C4-2B (cell line): ENCODE results near the gene C4orf50.

Experiments
- H3K27ac ChIP-seq: fragments of 450-650 bp; 2 replicates; pipeline ENCODE4 v1.5.1; 2017
- ZFX ChIP-seq: fragments of 450-650 bp; IDR thresholded peaks from 2 replicates; pipeline ENCODE4 v1.6.1; 2017
- TF ChIP-seq, protein P1 (sequence below): fragments of 450-650 bp; conservative IDR thresholded peaks from 2 replicates; pipeline ENCODE4 v1.5.1; 2017; ENCODE audit warnings: mild to moderate bottlenecking

Gene C4orf50

DNA sequence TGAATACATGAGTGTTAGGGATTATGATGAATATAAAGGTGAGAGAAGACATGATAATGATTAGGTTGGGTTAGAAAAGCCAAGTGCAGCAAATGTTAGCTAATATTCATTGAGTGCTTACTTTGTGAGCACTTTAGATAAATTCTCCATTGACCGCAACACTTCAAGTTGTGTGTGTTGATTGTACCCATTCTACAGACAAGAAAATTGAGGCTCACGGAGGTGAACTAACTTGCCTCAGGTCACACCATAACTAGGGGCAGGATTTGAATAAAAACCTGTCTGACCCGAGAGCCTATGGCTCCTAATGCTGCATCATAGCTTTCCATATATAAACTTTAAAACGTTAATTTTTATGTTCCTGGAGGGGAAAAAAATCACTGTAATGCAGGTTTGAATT, 15.2 kb upstream of the C4orf50 start:
- peak overlapping the region; percentile 48 for H3K27ac ChIP-seq

DNA sequence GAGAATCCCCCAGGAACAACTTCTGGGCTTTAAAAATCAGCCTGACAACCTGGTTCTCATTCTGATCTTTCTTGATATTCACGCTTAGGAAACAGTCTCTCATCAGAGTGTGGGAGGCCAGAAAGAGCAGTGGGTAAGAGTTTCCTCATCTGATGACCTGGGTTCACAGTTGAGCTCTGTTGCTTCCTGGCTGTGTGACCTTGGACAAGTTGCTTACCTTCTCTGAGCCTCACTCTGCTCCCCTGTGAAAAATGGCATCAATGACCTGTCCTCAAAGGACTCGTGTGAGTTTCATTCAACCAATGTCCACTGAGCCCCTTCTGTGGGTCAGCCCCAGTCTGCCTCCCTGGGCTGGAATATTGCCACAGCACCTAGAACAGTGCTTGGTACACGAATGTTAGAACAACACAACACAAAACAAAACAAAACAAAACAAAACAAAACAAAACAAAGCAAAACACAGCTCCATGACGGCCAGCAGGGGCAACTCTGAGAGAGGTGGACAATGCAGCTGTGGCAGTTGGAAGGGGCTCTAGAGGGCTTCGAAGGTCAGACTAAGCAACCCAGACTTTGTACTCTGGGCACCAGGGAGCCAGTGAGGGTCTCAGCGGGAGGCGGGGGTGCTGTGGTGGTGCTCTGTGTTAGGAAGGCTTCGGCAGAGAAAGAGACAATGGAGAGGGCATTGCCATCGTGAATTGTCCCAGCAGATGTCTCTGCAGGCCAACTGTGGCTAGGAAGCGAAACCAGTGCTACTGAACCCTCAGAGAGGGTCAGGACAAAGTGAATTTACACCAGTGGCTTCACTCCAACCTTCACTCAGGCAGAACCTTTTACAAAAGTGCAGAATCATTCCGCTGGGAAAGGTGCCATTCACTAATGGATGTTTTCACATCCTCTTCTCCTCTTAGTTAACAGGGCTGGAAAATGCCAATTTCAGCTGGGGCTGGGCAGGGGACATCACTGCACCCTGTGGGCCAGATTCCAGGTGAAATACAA, 14.3 kb upstream of the C4orf50 start:
- peak overlapping the region; percentile 48 for H3K27ac ChIP-seq
- TF ChIP-seq, protein P1, sequence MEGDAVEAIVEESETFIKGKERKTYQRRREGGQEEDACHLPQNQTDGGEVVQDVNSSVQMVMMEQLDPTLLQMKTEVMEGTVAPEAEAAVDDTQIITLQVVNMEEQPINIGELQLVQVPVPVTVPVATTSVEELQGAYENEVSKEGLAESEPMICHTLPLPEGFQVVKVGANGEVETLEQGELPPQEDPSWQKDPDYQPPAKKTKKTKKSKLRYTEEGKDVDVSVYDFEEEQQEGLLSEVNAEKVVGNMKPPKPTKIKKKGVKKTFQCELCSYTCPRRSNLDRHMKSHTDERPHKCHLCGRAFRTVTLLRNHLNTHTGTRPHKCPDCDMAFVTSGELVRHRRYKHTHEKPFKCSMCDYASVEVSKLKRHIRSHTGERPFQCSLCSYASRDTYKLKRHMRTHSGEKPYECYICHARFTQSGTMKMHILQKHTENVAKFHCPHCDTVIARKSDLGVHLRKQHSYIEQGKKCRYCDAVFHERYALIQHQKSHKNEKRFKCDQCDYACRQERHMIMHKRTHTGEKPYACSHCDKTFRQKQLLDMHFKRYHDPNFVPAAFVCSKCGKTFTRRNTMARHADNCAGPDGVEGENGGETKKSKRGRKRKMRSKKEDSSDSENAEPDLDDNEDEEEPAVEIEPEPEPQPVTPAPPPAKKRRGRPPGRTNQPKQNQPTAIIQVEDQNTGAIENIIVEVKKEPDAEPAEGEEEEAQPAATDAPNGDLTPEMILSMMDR = no peak
- TF ChIP-seq ZFX = no peak

More for the DNA sequence above, 15.2 kb upstream of the C4orf50 start:
- no peak for TF ChIP-seq ZFX
- TF ChIP-seq, protein P1 = no peak

- no peak for TF ChIP-seq ZFX
- TF ChIP-seq, protein P1 = no peak
These were observed 13.6 kb upstream of the C4orf50 start for GRCh38 chr4:6031846-6032245.

DNA sequence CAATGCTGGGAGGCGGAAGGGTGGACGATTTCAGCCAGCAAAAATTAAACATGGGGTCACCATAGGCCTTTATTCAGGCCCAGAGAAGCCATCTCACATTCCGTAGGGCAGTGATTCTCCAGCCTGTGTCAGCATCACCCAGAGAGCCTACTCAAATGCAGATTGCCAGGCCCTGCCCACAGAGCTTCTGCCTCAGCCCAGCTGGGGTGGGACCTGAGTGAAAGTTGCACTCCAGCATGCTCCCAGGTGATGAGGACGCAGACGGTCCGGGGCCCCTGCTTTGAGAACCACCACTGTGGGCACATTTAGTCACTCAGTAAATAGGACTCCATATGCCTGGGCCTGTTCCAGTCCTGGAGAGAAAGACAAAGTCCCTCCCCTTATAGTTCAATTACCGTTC, 12.4 kb upstream of the C4orf50 start:
- TF ChIP-seq, protein P1 = no peak
- no peak for TF ChIP-seq ZFX
- H3K27ac ChIP-seq = no peak overlapping the region

More at GRCh38 chr4:6031846-6032245, 13.6 kb upstream of the C4orf50 start:
- H3K27ac ChIP-seq = peak overlapping the region; percentile 48

DNA sequence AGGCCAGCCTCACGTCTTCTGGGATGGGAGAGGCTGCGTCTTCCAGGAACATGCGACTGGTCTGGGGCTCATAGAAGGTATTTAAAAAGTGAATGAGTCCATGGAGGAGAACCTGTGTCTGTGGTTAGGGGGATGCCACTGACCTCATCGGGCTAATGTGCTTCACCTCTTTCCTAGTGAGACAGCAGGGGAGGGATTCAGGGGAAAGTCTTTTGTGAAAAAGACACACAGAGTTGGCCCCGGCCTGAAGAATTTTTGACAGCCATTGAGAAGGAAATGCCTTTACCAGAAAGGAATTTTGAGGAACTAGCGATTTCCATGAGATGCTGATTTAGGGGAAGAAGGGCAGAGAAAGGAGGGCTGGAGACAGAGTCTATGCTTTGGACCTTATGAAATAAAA, 11.0 kb upstream of the C4orf50 start:
- no peak overlapping the region for H3K27ac ChIP-seq
- TF ChIP-seq, protein P1 = no peak
- no peak for TF ChIP-seq ZFX

DNA sequence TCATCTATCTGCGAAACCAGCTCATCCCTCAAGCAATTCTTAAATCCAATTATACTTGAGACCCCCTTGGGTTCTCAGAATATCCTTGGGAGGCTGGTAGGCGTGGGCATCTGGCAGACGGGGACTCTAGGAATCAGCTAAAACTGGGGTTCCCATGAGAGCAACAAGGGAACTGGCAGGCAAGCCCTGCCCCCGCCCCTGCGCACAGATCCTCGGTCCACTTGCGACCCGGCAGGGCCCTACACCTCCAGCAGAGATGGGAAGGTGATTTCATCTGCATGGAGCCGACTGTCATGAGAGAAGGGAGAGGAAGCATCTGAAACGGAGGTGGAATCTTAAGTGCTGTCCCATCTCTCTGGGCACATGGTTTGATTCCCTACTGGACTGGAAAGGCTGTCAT, 9.9 kb upstream of the C4orf50 start:
- TF ChIP-seq, protein P1 = no peak
- TF ChIP-seq ZFX = no peak

DNA sequence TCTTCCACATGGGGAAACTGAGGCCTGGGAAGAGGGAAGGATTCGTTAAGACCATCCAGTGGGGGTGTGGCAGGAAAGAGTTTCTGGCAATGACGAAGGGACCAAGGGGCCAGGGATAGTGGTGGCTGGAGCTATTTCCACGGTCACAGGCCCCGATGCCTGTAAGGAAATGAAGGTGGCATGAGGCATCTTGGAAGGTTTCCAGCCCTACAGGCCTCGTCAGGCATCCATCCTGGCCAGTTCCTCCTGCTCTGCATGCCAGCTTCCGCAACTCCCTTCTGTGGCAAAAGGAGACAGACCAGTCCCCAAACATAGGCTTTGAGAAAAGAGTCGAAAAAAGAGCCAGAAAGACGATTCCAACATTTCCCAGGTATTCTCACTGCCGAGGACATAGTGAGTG, 9.2 kb upstream of the C4orf50 start:
- H3K27ac ChIP-seq = peak overlapping the region; percentile 16
- TF ChIP-seq, protein P1 = no peak
- TF ChIP-seq ZFX = no peak

More for the DNA sequence above, 9.9 kb upstream of the C4orf50 start:
- peak overlapping the region; percentile 16 for H3K27ac ChIP-seq
